ENCODE measurements around the gene LHX8. TPM values are rescaled to one million over a fixed set of nuclear protein-coding genes. Genes with fewer than 3 reads are reported as not detected.
A peak's percentile ranks its signal among the peaks of the same experiment; 100 is the strongest.

The LHX8 gene
- total RNA-seq, 1 experiment from 2014 or later, result not detected

GRCh38 chr1:75132812-75133619, 1.2 kb upstream of the LHX8 start:
- DNase-seq (ENCODE audit: low read depth), result no peak

GRCh38 chr1:75134647-75135572, 722 bp downstream of the LHX8 start:
- DNase-seq (ENCODE audit: low read depth), result no peak

- no peak for DNase-seq (ENCODE audit: low read depth)
Observed at GRCh38 chr1:75135573-75136194, 1.5 kb downstream of the LHX8 start.

GRCh38 chr1:75136195-75136815, 2.1 kb downstream of the LHX8 start:
- no peak for DNase-seq (ENCODE audit: low read depth)

GRCh38 chr1:75136921-75137641, 2.9 kb downstream of the LHX8 start:
- DNase-seq (ENCODE audit: low read depth), result no peak

GRCh38 chr1:75152092-75152491, 17.9 kb downstream of the LHX8 start:
- DNase-seq (ENCODE audit: low read depth), result no peak

- no peak for DNase-seq (ENCODE audit: low read depth)
Observed at GRCh38 chr1:75159154-75159553, 25.0 kb downstream of the LHX8 start.

- DNase-seq (ENCODE audit: low read depth), result no peak
Observed at GRCh38 chr1:75165264-75165663, 31.1 kb downstream of the LHX8 start.

GRCh38 chr1:75166821-75167220, 32.6 kb downstream of the LHX8 start:
- no peak for DNase-seq (ENCODE audit: low read depth)

- DNase-seq (ENCODE audit: low read depth), result no peak
Observed at GRCh38 chr1:75170011-75170410, 35.8 kb downstream of the LHX8 start.

GRCh38 chr1:75170981-75171380, 36.8 kb downstream of the LHX8 start:
- DNase-seq (ENCODE audit: low read depth), result no peak

- no peak for DNase-seq (ENCODE audit: low read depth)
Observed at GRCh38 chr1:75171876-75172275, 37.7 kb downstream of the LHX8 start.

- no peak for DNase-seq (ENCODE audit: low read depth)
Observed at GRCh38 chr1:75172556-75172955, 38.4 kb downstream of the LHX8 start.

GRCh38 chr1:75174031-75174760, 40.0 kb downstream of the LHX8 start:
- DNase-seq (ENCODE audit: low read depth), result peak; percentile 52

GRCh38 chr1:75181214-75181955, 47.2 kb downstream of the LHX8 start:
- DNase-seq (ENCODE audit: low read depth), result peak; percentile 10

- no peak for DNase-seq (ENCODE audit: low read depth)
Observed at GRCh38 chr1:75188892-75189291, 54.7 kb downstream of the LHX8 start.

- DNase-seq (ENCODE audit: low read depth), result no peak
Observed at GRCh38 chr1:75198163-75198562, 64.0 kb downstream of the LHX8 start.

GRCh38 chr1:75198761-75199160, 64.6 kb downstream of the LHX8 start:
- no peak for DNase-seq (ENCODE audit: low read depth)

GRCh38 chr1:75202751-75203150, 68.6 kb downstream of the LHX8 start:
- no peak for DNase-seq (ENCODE audit: low read depth)

Data from HT1080 (cell line).